ENCODE measurements around the gene LEP.

The LEP gene

GRCh38 chr7:128244861-128245260 lies 3.8 kb downstream of the LEP start:
- no peak for DNase-seq (ENCODE audit: low read depth, low spot score)

- no peak for DNase-seq (ENCODE audit: low read depth, low spot score)
Observed at GRCh38 chr7:128247108-128247507, 6.0 kb downstream of the LEP start.

- DNase-seq (ENCODE audit: low read depth, low spot score), result no peak
Observed at GRCh38 chr7:128247640-128248194, 6.6 kb downstream of the LEP start.

GRCh38 chr7:128251337-128251736 lies 10.3 kb downstream of the LEP start:
- no peak for DNase-seq (ENCODE audit: low read depth, low spot score)

- no peak for DNase-seq (ENCODE audit: low read depth, low spot score)
Observed at GRCh38 chr7:128253701-128254100, 12.6 kb downstream of the LEP start.

GRCh38 chr7:128254470-128254869 lies 13.4 kb downstream of the LEP start:
- no peak for DNase-seq (ENCODE audit: low read depth, low spot score)

GRCh38 chr7:128255271-128255670 lies 14.2 kb downstream of the LEP start:
- no peak for DNase-seq (ENCODE audit: low read depth, low spot score)

GRCh38 chr7:128257458-128257857 lies 16.4 kb downstream of the LEP start:
- DNase-seq (ENCODE audit: low read depth, low spot score), result no peak

- no peak for DNase-seq (ENCODE audit: low read depth, low spot score)
Observed at GRCh38 chr7:128259131-128260061, 18.3 kb downstream of the LEP start.

- no peak for DNase-seq (ENCODE audit: low read depth, low spot score)
Observed at GRCh38 chr7:128260069-128260795, 19.2 kb downstream of the LEP start.

- no peak for DNase-seq (ENCODE audit: low read depth, low spot score)
Observed at GRCh38 chr7:128262273-128263028, 21.4 kb downstream of the LEP start.

- no peak for DNase-seq (ENCODE audit: low read depth, low spot score)
Observed at GRCh38 chr7:128263420-128263819, 22.3 kb downstream of the LEP start.

GRCh38 chr7:128264477-128264876 lies 23.4 kb downstream of the LEP start:
- no peak for DNase-seq (ENCODE audit: low read depth, low spot score)

- no peak for DNase-seq (ENCODE audit: low read depth, low spot score)
Observed at GRCh38 chr7:128265156-128265905, 24.3 kb downstream of the LEP start.

- DNase-seq (ENCODE audit: low read depth, low spot score), result no peak
Observed at GRCh38 chr7:128265906-128266300, 24.8 kb downstream of the LEP start.

- no peak for DNase-seq (ENCODE audit: low read depth, low spot score)
Observed at GRCh38 chr7:128266529-128266882, 25.4 kb downstream of the LEP start.

GRCh38 chr7:128266883-128267594 lies 26.0 kb downstream of the LEP start:
- no peak for DNase-seq (ENCODE audit: low read depth, low spot score)

GRCh38 chr7:128267595-128267924 lies 26.5 kb downstream of the LEP start:
- DNase-seq (ENCODE audit: low read depth, low spot score), result no peak

- no peak for DNase-seq (ENCODE audit: low read depth, low spot score)
Observed at GRCh38 chr7:128268233-128268632, 27.2 kb downstream of the LEP start.

GRCh38 chr7:128270826-128271272 lies 29.8 kb downstream of the LEP start:
- DNase-seq (ENCODE audit: low read depth, low spot score), result no peak

All from activated CD4-positive, CD25-positive, alpha-beta regulatory T cell treated with anti-CD3 and anti-CD28 coated beads, Interleukin-2, amount 50 U/mL, for 16 hours (primary cell).